GM21515 (cell line): ENCODE measurements around the gene CHST11.
A peak's percentile ranks its signal among the peaks of the same experiment; 100 is the strongest.

Experiments
- ATAC-seq: cut with Tn5 transposase; IDR thresholded peaks from one replicate; pipeline ENCODE4 v1.9.1; 2021; ENCODE audit not compliant: unreplicated experiment

The CHST11 gene

DNA sequence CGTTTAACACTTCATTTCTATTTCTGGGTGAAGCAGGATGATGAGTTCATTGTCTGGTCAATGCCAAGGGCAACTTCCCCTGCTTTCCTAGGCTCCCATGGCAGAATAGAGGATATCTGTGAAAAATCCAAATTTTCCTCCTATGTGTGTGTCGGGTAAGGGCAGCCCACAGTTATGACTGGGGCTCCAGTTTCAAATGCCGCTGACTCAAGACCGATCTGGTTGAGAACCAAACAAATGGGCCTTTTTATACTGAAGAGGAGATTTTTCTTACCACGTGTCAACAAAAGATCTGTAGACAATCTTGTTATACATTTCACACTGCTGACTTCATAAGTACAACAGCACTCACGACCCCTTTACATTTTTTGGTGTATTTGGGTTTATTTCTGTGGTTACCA, 120.8 kb downstream of the CHST11 start:
- no peak for ATAC-seq

GRCh38 chr12:104578453-104578852, 121.7 kb downstream of the CHST11 start:
- ATAC-seq = no peak

DNA sequence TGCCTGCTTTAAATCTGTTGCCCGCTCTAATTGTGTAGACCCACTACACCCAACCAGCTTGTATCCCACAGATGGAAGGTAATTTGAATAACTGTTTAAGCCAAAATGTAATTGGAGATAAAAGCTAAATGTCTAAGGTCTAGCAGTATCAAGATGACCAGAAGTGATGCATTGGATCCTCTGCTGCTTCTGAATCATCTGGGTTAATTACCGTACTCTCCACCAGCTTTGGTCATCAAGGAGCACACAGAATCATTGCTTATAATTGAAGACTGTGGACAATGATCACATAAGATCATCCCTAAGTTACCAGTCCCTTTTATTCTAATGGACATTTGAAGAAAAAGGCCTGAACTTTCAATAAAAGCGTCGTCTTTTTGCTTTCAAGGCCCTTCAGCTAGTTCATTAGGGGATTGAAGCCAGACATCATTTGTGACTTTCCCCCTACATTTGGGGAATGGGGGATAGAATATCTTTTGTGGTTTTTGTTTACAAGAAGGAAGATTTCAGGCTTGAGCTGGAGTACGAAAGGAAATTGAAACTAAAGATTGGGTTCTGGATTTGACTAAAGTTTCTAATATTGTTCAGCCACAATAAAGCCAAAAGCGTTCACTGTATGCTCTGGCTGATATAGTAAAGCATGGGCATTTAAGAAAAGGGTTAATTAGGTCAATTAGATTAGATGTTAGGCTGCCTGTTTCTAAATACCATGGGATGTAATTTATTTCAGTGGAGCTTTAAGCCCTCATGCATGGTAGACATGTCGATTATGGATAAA, 123.2 kb downstream of the CHST11 start:
- ATAC-seq = no peak

- no peak for ATAC-seq
Measured at GRCh38 chr12:104581005-104581570, 124.3 kb downstream of the CHST11 start.

GRCh38 chr12:104582739-104583138, 126.0 kb downstream of the CHST11 start:
- ATAC-seq = peak; percentile 85

GRCh38 chr12:104583301-104583700, 126.6 kb downstream of the CHST11 start:
- ATAC-seq = peak; percentile 51

DNA sequence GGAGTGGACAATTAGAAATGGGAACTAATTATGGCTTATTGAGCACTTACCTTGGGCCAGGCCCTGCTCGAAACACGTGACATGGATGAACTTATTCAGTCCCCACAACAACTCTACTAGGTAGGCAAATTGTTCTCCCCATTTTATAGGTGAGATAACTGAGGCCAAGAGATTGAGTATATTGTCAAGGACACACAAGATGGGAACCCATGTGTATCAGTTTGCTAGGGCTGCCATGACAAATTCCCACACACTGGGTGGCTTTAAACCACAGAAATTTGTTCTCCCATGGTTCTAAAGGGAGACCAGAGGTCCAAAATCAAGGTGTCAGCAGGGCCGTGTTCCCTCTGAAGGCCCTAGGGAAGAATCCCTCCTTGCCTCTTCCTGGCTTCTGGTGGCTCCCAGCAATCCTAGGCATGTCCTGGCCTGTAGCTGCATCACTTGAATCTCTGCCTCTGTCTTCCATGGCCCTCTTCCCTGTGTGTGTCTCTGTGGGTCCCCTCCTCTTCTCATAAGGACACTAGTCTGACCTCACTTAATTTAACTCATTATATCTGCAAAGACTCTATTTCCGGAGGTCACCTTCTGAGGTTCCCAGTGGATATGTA, 128.8 kb downstream of the CHST11 start:
- ATAC-seq = no peak

DNA sequence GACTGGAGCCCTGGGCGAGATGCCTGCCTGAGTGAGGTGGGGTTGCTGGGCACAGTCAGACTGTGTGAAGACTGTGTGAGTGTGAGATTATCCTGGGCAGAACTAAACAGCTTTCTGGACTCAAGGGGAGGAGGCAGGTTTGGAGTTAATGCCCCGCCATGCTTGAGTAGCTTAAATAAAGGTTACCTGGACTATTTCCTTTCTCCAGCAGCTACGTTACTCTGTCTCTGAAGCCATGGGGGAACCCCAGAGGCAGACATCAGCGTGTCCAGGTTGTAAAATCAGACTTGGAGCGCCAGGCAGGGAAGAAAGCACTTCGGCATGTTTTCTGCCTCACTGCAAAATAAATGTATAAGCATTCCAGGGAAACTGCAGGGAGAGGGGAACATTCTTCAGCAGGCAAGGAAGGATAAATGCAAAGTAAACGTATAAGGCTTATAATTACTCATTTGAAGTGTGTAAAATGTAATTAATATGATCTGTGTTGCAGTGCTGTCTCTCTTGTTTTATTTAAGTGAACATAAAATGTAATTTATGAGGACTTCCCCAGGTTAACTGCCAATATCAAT, 129.7 kb downstream of the CHST11 start:
- no peak for ATAC-seq

DNA sequence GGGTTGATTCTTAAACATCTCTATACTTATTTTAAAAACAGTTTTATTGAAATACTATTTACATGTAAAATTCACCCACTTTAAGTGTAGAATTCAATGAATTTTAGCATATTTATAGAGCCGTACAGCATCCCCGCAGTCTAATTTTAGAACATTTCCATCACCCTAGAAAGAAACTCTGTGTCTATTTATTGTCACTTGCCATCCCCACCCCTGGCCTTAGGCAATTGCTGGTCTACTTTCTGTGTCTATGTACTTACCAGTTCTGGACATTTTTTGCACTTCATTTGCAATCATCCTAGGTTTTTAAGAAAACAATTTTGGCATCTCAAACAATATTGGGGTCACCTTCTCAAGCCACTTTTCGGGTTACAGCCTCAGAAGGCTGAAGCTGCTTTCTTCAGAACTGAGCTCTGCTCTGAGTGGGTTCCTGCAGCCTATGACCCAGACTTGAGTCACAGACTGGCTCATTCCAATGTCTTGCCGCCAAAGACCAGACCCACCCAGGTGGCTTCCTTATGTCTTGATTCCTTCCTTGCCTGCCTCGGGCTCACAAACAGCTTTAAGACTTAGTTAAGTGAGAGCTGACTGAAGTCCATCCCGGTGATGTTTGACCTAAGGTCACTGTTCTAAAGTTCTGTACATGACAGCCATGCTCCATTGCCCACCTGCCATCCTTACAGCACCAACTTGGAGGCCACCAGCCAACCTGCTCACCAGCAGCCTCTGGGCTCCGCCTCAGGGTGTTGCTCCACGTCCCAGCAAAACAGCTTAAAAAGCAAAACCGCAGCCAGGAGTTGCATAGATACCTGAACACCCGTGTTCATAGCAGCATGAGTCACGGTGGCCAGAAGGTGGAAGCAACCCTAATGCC, 131.5 kb downstream of the CHST11 start:
- ATAC-seq = no peak

DNA sequence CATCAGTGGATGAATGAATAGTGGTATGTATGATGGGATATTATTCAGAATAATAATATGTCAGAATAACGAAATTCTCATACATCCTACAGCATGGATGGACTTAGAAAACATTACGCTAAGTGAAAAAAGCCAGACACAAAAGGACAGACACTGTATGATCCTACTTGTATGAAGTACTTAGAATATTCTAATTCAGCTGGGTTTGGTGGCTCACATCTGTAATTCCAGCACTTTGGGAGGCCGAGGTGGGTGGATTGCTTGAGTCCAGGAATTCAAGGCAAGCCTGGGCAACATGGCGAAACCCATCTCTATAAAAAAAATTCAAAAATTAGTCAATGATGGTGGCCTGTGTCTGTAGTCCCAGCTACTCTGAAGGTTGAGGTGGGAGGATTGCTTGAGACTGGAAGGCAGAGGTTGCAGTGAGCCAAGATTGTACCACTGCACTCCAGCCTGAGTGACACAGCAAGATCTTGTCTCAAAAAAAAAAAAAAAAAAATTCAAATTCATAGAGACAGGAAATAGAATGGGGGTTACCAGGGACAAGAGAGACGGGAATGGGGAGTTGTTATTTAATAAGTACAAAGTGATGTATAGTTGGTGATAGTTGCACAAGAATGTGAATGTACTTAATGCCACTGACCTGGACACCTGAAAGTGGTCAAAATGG, 132.3 kb downstream of the CHST11 start:
- ATAC-seq = no peak

DNA sequence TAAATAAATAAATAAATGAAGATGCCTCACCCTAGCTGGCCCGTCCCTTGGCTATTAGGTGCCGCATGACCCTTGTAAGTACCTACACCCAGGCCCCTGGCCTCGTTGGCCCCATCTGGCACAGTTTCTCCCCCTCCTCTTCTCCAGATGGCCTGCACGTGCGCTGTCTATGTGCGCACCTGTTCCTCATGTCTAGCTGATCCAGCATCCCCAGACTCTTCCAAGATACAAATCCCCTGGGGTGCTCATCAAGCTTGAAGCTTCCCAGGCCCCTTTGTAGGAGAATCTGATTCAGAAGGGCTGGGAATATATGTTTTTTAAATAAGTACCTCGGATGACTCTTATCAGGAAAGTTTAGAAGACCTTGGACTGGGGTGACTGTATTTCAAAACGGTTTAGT, 133.3 kb downstream of the CHST11 start:
- no peak for ATAC-seq

GRCh38 chr12:104591257-104591885, 134.6 kb downstream of the CHST11 start:
- no peak for ATAC-seq

GRCh38 chr12:104593482-104593881, 136.7 kb downstream of the CHST11 start:
- no peak for ATAC-seq

- ATAC-seq = no peak
Measured at GRCh38 chr12:104596134-104596799, 139.5 kb downstream of the CHST11 start.

DNA sequence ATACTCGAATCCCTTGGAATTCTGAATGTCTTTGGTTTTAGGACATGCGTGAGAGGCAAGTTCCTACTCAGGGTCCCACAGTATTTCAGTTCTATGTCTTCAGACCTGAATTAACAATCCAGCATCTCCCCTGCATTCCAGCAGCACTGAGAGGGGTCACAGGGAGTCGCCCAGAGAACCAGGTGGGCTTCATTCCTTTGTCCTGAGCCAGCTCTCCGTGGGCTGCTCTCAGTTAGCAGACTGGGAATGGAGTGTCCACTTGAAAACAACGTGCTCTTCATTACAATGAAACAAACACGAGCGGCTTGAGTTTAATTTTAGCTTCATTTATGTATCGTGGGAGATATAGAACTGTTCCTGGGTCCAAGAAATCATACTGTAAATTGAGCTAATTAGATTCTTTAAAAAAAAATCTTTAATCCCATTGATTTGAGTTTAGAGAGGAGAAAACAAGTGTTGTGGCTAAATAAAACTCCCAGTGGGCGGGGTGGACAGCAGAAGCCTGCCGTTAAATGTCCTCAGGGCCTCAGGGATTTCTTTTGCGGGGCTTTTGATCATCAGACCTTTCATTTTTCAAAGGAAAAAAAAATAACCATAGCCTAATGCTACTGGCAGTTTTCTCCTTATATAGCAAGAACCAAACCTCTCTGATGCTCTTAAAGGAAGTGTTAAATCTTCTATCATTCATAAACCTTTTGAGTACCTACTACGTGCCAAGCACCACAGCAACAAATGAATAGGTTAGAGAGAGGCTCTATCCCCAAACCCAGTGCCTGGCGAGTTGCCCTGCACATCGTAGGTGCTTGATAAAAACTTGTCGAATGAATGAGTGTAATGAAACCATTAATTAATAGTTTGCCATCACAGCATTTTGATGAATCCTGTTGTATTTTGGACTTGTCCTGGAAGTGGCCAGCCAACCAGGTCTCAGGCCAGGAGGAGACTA, 140.4 kb downstream of the CHST11 start:
- ATAC-seq = no peak

DNA sequence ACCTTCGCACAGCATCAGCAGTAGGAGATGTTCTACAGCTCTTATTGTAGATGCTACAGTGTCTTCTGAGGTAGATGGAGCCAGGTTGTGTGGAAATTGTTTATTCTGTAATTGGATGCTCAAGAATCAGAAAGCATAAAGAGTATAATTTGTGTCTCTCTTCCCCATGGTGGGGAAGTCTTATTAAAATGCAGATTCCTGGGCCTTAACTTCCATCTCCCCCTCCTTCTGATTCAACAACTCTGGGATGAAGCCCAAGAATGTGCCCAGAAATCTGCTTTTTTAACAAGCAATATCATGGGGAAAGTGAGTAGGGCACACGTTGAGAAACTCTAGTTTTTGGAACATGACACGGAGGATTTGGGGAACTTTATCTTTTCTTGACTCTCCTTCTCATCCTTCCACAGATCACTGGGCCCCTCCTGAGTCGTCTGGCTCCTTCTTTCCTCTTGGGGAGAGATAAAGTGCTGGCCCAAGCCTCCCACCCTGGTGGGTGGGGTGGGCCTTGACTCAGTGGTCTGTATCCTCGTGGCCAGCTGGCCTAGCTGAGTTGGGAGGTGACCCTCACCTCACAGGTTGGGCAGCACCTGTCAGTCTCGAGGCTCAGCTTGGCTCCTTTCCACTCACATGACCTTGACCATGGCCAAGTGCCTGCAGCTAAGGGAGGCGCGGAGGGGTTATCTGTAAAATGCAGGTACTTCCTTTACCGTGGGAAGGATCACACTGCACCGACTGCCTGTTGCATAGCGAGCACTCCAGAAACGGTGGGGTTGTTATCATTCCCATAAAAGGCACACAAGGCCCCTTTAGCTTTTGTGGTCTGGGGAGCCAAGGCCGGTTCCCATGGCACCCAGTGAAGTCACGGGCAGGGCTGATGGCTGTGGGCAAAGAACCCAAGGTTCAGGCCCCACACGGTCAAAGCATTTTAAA, 141.9 kb downstream of the CHST11 start:
- no peak for ATAC-seq

DNA sequence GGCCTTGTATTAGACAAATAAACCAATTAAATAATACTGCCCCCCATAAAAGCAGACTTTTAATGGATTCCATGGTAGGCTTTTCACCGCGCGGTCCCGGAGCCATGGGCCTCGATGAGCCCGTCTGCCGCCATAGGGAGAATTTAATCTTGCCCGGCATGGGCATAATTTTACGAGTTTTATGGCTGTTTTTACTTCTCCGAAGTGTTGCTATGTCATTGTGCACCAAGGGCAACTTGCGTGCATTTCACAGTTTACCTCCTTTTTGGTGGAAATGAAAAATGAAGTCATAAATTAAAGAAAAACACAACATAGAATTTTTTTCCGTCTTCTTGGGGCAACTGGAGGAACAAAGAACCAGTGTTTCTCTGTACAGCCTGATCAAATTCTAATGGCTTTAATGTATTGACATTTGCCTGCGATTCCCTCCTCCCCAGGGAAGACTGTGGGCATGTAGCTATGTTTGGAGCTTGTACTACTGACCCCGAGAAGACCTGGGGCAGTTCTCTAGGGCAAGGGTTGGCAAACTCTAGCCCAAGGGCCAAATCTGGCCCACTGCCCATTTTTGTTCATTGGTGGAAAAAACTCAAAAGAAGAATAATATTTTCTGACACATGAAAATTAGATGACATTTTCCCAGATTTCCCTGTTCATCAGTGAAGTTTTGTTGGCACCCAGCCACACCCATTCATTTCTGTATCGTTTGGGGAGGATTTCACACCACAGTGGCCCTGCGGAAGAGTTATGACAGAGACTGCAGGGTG, 142.7 kb downstream of the CHST11 start:
- no peak for ATAC-seq
